GM12801 (cell line): Measurements from ENCODE around the gene HNRNPD.

Experiments used
- TF ChIP-seq, protein P1 (sequence below): IDR thresholded peaks from one replicate; pipeline ENCODE4 v1.5.1; 2011; ENCODE audit warnings: control low read depth; ENCODE audit not compliant: insufficient read length; ENCODE audit errors: extremely low read depth

Gene HNRNPD

DNA sequence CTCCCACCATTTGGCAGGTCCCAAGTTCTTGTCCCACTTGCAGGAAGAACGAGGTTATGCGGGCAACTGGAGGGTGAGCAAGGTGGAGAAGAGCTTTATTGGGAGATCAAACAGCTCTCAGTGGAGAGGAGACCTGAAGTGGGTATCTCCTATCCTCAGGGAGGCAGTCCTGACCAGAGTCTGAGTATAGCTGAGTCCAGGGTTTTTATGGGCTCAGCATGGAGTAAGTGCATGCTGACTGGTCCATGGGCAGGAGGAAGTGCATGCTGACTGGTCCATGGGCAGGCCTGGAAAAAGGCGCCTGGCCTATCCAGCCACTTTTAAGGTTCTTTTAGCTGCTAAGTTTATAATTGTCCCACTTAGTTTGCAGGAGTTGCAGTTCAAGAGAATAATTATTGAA lies 7.4 kb upstream of the HNRNPD start:
- TF ChIP-seq, protein P1, sequence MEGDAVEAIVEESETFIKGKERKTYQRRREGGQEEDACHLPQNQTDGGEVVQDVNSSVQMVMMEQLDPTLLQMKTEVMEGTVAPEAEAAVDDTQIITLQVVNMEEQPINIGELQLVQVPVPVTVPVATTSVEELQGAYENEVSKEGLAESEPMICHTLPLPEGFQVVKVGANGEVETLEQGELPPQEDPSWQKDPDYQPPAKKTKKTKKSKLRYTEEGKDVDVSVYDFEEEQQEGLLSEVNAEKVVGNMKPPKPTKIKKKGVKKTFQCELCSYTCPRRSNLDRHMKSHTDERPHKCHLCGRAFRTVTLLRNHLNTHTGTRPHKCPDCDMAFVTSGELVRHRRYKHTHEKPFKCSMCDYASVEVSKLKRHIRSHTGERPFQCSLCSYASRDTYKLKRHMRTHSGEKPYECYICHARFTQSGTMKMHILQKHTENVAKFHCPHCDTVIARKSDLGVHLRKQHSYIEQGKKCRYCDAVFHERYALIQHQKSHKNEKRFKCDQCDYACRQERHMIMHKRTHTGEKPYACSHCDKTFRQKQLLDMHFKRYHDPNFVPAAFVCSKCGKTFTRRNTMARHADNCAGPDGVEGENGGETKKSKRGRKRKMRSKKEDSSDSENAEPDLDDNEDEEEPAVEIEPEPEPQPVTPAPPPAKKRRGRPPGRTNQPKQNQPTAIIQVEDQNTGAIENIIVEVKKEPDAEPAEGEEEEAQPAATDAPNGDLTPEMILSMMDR: no peak

DNA sequence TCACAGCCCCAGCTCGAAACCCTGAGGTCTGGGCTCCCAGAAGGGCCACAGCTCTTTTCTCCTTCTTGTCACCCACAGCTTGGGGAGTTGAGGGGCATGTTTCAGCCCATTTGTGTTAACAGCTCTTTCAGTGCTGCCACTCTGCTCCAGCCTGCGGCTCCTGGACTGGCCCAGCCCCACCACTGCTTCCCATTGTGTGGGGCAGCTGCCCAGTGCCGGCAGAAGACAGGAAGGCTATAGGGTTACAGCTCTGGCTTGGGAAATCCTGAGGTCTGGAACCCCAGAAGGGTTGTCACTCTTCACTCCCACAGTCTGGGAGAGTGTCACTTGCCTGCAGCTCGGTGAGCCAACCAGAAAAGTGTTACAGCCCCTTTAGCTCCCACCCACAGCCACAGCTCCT lies 7.0 kb upstream of the HNRNPD start:
- TF ChIP-seq, protein P1: no peak

DNA sequence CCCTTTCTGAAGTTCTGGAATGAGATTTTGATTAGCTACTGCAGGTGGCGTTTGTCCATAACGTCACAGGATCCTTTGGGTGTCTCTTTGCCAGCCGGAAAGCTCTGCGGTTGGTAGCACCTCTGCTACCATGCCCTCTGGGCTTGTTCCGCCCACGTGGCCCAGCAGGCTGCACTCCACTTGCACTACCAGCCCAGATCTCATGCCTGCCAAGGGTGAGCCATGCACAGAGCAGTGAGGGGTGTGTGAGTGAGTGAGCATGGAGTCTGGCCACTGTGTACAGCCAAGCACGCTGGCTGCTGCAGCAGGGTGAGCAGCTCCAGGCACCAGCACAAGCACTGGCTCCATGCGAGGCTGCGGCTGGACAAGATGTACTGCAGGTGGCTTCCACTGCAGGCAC lies 6.6 kb upstream of the HNRNPD start:
- TF ChIP-seq, protein P1: no peak

DNA sequence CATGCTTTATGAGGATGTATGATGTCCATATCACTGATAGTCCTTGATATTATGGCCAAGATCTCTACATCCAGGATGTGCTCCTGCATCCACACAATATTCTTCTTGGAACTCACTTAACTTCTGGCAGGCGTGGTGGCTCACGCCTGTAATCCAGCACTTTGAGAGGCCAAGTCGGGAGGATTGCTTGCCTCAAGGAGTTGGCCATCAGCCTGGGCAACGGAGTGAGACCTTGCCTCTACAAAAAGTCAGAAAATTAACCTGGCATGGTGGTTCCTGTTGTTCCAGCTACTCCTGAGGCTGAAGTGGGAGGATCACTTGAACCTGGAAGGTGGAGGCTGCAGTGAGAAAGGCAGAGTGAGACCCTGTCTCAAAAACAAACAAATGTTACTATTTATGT lies 2.3 kb upstream of the HNRNPD start:
- TF ChIP-seq, protein P1: no peak

DNA sequence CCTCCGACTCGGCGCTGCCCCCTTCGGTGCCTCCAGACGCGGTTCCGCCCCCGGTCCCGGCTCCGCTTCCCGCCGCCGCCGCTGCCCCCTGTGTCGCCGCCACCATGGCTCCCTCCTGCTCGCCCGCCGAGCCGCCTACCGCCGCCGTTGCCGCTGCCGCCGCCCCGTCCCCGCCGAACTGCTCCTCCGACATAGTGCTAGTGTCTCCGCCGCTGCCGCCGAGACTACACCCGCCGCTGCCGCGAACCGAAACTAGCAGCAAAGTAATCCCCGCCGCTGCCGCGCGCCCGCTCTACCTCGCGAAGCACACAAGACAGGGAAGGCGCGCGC lies 340 bp downstream of the HNRNPD start:
- TF ChIP-seq, protein P1: no peak

DNA sequence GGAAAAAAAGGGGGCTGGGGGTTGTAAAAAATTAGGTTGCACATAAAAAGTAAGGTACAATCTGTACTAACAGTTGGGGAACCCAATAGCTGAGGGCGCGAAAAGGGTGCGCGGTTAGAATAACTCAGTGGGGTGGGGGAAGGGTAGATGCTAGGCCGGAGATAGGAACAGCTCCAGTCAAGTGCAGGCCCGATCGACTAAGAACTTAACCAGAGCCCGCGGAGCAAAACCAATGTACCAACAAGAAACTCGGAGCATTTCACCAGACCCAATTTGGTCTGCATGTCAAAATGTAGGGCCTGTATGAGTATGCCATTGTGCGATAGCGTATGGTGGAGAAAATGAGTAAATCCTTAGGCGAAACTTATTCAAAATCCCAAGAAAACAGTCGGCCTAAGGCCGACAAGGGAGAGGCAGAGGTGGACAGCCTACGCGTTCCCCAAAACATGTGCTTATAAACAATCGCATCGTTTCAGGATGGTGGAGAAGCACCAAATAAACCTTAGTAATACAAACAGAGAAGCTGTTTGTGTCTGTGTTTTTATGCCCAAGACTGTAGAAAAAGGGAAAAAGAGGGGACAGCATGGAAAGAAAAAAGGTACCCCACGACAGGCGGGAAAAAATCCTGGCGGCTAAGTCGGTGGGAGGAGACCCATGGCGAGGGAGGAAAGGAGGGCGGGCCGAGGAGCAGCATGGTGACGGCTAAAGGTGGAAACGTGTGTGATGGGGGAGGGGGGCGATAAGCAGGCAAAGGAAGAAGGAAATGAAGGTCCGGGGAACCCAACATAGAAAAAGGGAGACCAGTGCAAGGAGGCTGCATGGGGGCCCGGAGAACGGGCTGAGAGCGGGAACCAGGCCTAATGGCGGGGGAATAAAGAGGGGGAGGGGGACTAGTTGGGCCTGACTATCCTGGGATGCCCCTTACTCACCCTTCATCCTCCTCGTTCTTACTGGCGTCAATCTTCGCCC lies 990 bp downstream of the HNRNPD start:
- TF ChIP-seq, protein P1: no peak

DNA sequence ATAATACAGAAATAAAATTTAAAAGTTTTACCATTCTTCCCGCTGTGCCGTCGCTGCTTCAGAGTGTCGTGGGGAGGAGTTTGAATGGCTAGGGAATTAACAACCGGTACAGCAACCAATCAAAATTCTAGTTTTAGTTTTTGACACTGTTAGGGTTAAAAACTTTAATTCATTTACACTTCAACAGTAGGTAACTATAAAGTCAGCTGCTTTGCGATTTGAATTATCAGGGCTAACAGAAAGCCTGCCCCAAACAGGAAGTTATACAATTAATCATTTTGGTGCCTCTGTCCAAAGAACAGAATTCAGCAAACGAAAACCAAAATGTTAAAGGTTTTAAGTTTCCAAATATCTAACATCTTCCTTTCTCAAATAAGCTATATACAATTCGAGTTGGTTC lies 2.3 kb downstream of the HNRNPD start:
- TF ChIP-seq, protein P1: no peak
